Mucosa of descending colon (tissue), 3 donors: Measurements from ENCODE around the gene GAL3ST2. TPM values are rescaled to one million over a fixed set of nuclear protein-coding genes. Genes with fewer than 3 reads are reported as not detected.

ENCODE experiments used
- ATAC-seq: fragments of 200-7000 bp; cut with Tn5 transposase; one replicate; pipeline ENCODE4 v1.9.1; 2020; ENCODE audit warnings: mild to moderate bottlenecking, moderate library complexity
- DNase-seq, 3 donors: peaks; one replicate each; pipeline ENCODE4 v3.0.0-alpha.2; 2020
- H3K36me3 ChIP-seq: fragments of 200-600 bp; one replicate; pipeline ENCODE4 v1.8.0; 2021; ENCODE audit warnings: low read depth, mild to moderate bottlenecking
- H3K4me1 ChIP-seq: fragments of 200-600 bp; one replicate; pipeline ENCODE4 v1.8.0; 2021; ENCODE audit warnings: low read depth, mild to moderate bottlenecking
- H3K4me3 ChIP-seq: fragments of 200-600 bp; one replicate; pipeline ENCODE4 v1.8.0; 2021; ENCODE audit warnings: mild to moderate bottlenecking
- H3K9me3 ChIP-seq: fragments of 200-600 bp; one replicate; pipeline ENCODE4 v1.8.0; 2021; ENCODE audit warnings: mild to moderate bottlenecking
- CTCF ChIP-seq: fragments of 200-600 bp; IDR thresholded peaks from one replicate; pipeline ENCODE4 v1.8.0; 2022; ENCODE audit warnings: antibody characterized with exemption, mild to moderate bottlenecking
- intact Hi-C, 2 donors: fragments of 100-400 bp; cut with DNase I in 1 of 2; cut with micrococcal nuclease in 1 of 2; formaldehyde crosslinking; loops; one replicate each; pipeline versions ENCODE4 v1.11.0 to v1.11.1; 2022; cut with DNase I, micrococcal nuclease
- total RNA-seq, 3 donors: library from RNA; stranded (reverse); fragmentation: NEBNext Ultra II Directional in 2 of 3; extraction: Animal tissue kit (Norgen Biotek cat#: 25700) in 2 of 3; gene quantifications; one replicate each; pipeline versions ENCODE4 v1.2.1 to v1.2.4, GENCODE V29; 2021 to 2023
- donor health status: DM: no; HTN: no; CAD: no; lungs with moderate emphysema.
- donor health status: DM: no; HTN: no; CAD: no.
- donor health status: DM: no; HTN: yes; CAD: no.

GAL3ST2 gene
- total RNA-seq, 3 donors from 2014 or later, result 15.1 to 46.5 (median 42.4) TPM

DNA sequence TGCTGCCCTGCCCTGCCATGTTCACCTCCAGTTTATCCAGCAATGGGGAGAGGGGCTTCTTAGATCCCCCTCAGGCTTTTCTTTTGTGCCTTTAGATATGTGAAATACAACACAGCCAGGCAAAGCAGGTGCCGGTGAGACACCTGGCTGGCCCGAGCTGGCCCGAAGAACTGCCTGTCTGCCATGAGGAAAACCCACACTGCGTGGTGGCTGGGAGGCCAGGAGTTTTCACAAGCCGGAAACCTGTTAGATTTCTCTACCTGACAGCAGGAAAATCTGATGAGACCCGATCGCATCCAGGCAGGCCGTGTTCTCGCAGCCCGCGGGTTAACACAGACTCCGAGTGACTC lies 5.7 kb upstream of the GAL3ST2 start:
- H3K9me3 ChIP-seq, result no peaks in the 10 kb centered on the region
- intact Hi-C loops, result no loop called here
- no peak for TF ChIP-seq CTCF

GRCh38 chr2:241771286-241772062 lies 5.1 kb upstream of the GAL3ST2 start:
- peak in 2 of 3 donors; percentile 42 to 60 for DNase-seq
- H3K36me3 ChIP-seq, result no peaks in the 10 kb centered on the region
- ATAC-seq, result no peak
- no peak for TF ChIP-seq CTCF
- no peaks in the 10 kb centered on the region for H3K9me3 ChIP-seq
- no peak overlapping the region for H3K4me3 ChIP-seq
- H3K4me1 ChIP-seq, result peaks cover 20% of the 10 kb centered on the region
- intact Hi-C loops, result no loop called here

More for the DNA sequence above, 5.7 kb upstream of the GAL3ST2 start:
- Histone ChIP-seq H3K4me3 (no peak overlapping the region), H3K4me1 (peaks cover 18% of the 10 kb centered on the region), H3K36me3 (no peaks in the 10 kb centered on the region)
- ATAC-seq (no peak), DNase-seq (no peak)

DNA sequence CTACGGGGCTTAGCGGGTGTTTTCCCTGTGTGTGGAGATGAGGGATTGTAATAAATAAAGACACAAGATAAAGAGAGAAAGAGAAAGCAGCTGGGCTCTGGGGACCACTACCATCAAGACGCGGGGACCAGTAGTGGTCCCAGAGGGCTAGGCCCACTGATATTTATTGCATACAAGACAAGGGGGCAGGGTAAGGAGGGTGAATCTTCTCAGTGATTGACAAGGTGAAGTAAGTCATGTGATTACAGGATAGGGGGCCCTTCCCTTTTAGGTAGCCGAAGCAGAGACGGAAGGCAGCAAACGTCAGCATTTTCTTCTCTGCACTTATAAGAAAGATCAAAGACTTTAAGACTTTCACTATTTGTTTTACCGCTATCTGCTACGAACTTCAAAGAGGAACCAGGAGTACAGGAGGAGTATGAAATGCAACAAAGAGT lies 4.5 kb upstream of the GAL3ST2 start:
- TF ChIP-seq CTCF, result no peak
- intact Hi-C loops, result no loop called here
- no peaks in the 10 kb centered on the region for H3K36me3 ChIP-seq
- no peak for ATAC-seq
- no peak overlapping the region for H3K4me3 ChIP-seq
- no peaks in the 10 kb centered on the region for H3K9me3 ChIP-seq
- no peak for DNase-seq
- H3K4me1 ChIP-seq, result peaks cover 24% of the 10 kb centered on the region

DNA sequence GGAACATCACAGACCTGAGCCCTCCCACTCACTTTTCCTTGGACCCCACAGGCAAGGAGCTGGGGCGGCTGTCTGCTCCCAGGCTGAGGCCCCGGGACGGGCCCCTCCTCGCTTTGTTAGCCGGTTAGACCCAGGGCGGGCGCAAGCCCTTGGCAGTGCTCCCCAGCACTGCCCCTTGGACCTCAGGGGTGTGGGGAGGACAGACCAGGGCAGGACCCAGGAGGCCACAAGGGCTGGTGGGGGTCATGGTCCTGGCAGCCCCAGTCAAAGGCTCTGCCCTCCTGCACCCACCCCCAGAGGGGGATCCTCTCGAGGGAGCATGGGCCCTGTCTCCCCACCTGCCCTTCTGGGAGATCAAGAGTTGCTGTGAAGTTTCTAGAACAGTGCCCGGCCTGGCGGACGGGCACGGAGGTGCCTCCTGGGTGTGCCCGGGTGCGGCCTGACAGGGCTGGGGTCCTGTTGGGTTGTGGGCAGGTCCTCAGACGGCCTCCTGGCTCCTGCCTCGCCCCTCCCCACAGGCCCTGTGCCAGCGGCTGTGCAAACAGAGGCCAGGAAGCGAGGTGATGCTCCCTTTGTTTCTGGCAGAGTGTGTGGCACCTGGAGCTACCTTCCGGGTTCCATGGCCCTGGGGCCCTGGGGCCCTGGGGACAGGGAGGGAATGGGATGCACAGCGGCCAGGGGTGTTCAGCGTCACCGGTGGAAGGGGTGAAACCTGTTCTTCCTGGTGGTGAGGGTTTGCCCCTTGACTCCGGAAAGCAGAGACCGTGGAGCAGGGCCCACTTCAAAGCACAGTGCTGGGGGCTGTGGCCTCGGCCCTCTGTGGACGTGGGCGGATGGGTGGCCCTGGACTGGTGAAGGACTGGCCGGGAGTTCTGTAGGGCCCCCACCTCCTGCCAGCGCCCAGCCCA lies 2.9 kb upstream of the GAL3ST2 start:
- no peaks in the 10 kb centered on the region for H3K9me3 ChIP-seq
- TF ChIP-seq CTCF, result no peak
- intact Hi-C loops, result no loop called here
- peak; percentile 67 for ATAC-seq
- H3K4me3 ChIP-seq, result no peak overlapping the region
- H3K4me1 ChIP-seq, result peaks cover 24% of the 10 kb centered on the region
- peak; percentile 88 to 93 (median 92) for DNase-seq
- no peaks in the 10 kb centered on the region for H3K36me3 ChIP-seq

GRCh38 chr2:241774419-241775222 lies 2.0 kb upstream of the GAL3ST2 start:
- Histone ChIP-seq H3K4me3 (no peak overlapping the region), H3K4me1 (peaks cover 24% of the 10 kb centered on the region), H3K36me3 (no peaks in the 10 kb centered on the region), H3K9me3 (no peaks in the 10 kb centered on the region)
- ATAC-seq, result peak; percentile 49
- TF ChIP-seq CTCF, result no peak
- peak; percentile 76 to 88 (median 86) for DNase-seq
- intact Hi-C loops, result no loop called here
